Activated CD4-positive, alpha-beta memory T cell treated with anti-CD3 and anti-CD28 coated beads for 36 hours (primary cell): ENCODE data around the gene MFAP2. TPM values are rescaled to one million over a fixed set of nuclear protein-coding genes. Genes with fewer than 3 reads are reported as not detected.
"Not testable (repeated sequence)": the region's sequence is repeated elsewhere in the genome, so short reads cannot be mapped to it uniquely, and the experiment has no call there.

Source experiments
- CTCF ChIA-PET: fragments of 350-600 bp; sonication (Branson Sonifier 250); formaldehyde crosslinking; loops from one replicate; lab custom pipeline; 2021; ENCODE audit warnings: antibody characterized with exemption, inconsistent platforms; lab: Charles Lee
- POLR2A ChIA-PET: fragments of 350-600 bp; sonication (Branson Sonifier 250); formaldehyde crosslinking; loops from one replicate; lab custom pipeline; 2021; ENCODE audit warnings: antibody characterized with exemption; lab: Charles Lee
- DNase-seq: peaks from one replicate; pipeline ENCODE4 v3.0.0-alpha.2; 2020
- H3K27ac Mint-ChIP-seq: one replicate; pipeline ENCODE4 v1.8.0; 2021; ENCODE audit warnings: mixed read lengths
- H3K27me3 Mint-ChIP-seq: one replicate; pipeline ENCODE4 v1.8.0; 2021; ENCODE audit warnings: mixed read lengths
- H3K36me3 Mint-ChIP-seq: one replicate; pipeline ENCODE4 v1.8.0; 2021; ENCODE audit warnings: mixed read lengths
- H3K4me1 Mint-ChIP-seq: one replicate; pipeline ENCODE4 v1.8.0; 2021; ENCODE audit warnings: low read depth, mixed read lengths
- H3K4me3 Mint-ChIP-seq: one replicate; pipeline ENCODE4 v1.8.0; 2021; ENCODE audit warnings: mild to moderate bottlenecking, mixed read lengths
- H3K9me3 Mint-ChIP-seq: one replicate; pipeline ENCODE4 v1.8.0; 2021; ENCODE audit warnings: mixed read lengths
- intact Hi-C: fragments of 100-400 bp; cut with micrococcal nuclease; formaldehyde crosslinking; loops from one replicate; pipeline ENCODE4 v1.15.1; 2023
- total RNA-seq, 2 experiments: library from RNA; stranded (reverse); gene quantifications; one replicate each; pipeline ENCODE4 v1.2.3, GENCODE V29; 2021

Gene MFAP2
- total RNA-seq, 2 experiments from 2014 or later: not detected

GRCh38 chr1:16967095-16967575 lies 13.3 kb downstream of the MFAP2 start:
- Mint-ChIP-seq H3K9me3 (no peaks in the 10 kb centered on the region), H3K27ac (no peak overlapping the region), H3K4me1 (no peaks in the 10 kb centered on the region), H3K27me3 (no peaks in the 10 kb centered on the region), H3K4me3 (no peak overlapping the region), H3K36me3 (peaks cover 6% of the 10 kb centered on the region)
- CTCF ChIA-PET: no interaction called here
- intact Hi-C loops: no loop called here
- no peak for DNase-seq
- POLR2A ChIA-PET: no interaction called here

- no peak overlapping the region for H3K27ac Mint-ChIP-seq
- intact Hi-C loops: no loop called here
- H3K4me1 Mint-ChIP-seq: peaks cover 6% of the 10 kb centered on the region
- H3K27me3 Mint-ChIP-seq: no peaks in the 10 kb centered on the region
- no peak overlapping the region for H3K4me3 Mint-ChIP-seq
- H3K36me3 Mint-ChIP-seq: peaks cover 6% of the 10 kb centered on the region
- ChIA-PET CTCF (no interaction called here), POLR2A (no interaction called here)
- H3K9me3 Mint-ChIP-seq: no peaks in the 10 kb centered on the region
- DNase-seq: no peak
These were observed 14.1 kb downstream of the MFAP2 start for GRCh38 chr1:16966282-16966681.

GRCh38 chr1:16965486-16966067 lies 14.8 kb downstream of the MFAP2 start:
- ChIA-PET POLR2A (no interaction called here), CTCF (interaction anchor here (0.9 to 1.8 kb wide), 2 partner anchors 10 to 14 kb away, joined by 4 to 6 read pairs; no protein-coding TSS in a partner anchor)
- intact Hi-C loops: no loop called here
- H3K36me3 Mint-ChIP-seq: peaks cover 6% of the 10 kb centered on the region
- no peak overlapping the region for H3K27ac Mint-ChIP-seq
- H3K9me3 Mint-ChIP-seq: no peaks in the 10 kb centered on the region
- H3K4me1 Mint-ChIP-seq: peaks cover 8% of the 10 kb centered on the region
- no peaks in the 10 kb centered on the region for H3K27me3 Mint-ChIP-seq
- H3K4me3 Mint-ChIP-seq: no peak overlapping the region
- no peak for DNase-seq

- H3K36me3 Mint-ChIP-seq, H3K4me3 Mint-ChIP-seq, POLR2A ChIA-PET, DNase-seq, H3K9me3 Mint-ChIP-seq, H3K27ac Mint-ChIP-seq, H3K27me3 Mint-ChIP-seq: not testable (repeated sequence)
- CTCF ChIA-PET: interaction anchor here (1.8 kb wide), 1 partner anchor 8 kb away, joined by 6 read pairs; no protein-coding TSS in a partner anchor
- intact Hi-C loops: loop anchor here (5.0 kb wide), 1 partner anchor 88 kb away; the partner anchor contains the start of gene SDHB
- H3K4me1 Mint-ChIP-seq: peaks cover 13% of the 10 kb centered on the region
These were observed 16.3 kb downstream of the MFAP2 start for GRCh38 chr1:16964169-16964568.

- Mint-ChIP-seq H3K4me3 (peak overlapping the region; percentile 69), H3K27ac (no peak overlapping the region), H3K27me3 (no peaks in the 10 kb centered on the region), H3K36me3 (peaks cover 6% of the 10 kb centered on the region), H3K9me3 (no peaks in the 10 kb centered on the region), H3K4me1 (peaks cover 13% of the 10 kb centered on the region)
- no peak for DNase-seq
- intact Hi-C loops: loop anchor here (2.0 to 5.0 kb wide), 2 partner anchors 49 to 91 kb away; partner anchors contain the start of genes ATP13A2 and SDHB
- ChIA-PET POLR2A (no interaction called here), CTCF (interaction anchor here (0.9 to 3.5 kb wide), 21 partner anchors 9 to 475 kb away, joined by 3 to 38 read pairs (median 5); partner anchors contain the start of gene CROCC)
These were observed 18.9 kb downstream of the MFAP2 start for GRCh38 chr1:16961297-16962133.

GRCh38 chr1:16960560-16961296 lies 19.7 kb downstream of the MFAP2 start:
- POLR2A ChIA-PET: interaction anchor here (1.0 to 1.1 kb wide), 2 partner anchors 56 to 86 kb away, joined by 3 to 4 read pairs; no protein-coding TSS in a partner anchor
- Mint-ChIP-seq H3K9me3 (no peaks in the 10 kb centered on the region), H3K27me3 (no peaks in the 10 kb centered on the region), H3K4me1 (peaks cover 13% of the 10 kb centered on the region), H3K36me3 (peaks cover 5% of the 10 kb centered on the region), H3K4me3 (peak overlapping the region; percentile 79), H3K27ac (peak overlapping the region; percentile 42)
- peak; percentile 91 for DNase-seq
- intact Hi-C loops: loop anchor here (2.0 to 5.0 kb wide), 2 partner anchors 50 to 92 kb away; partner anchors contain the start of genes ATP13A2 and SDHB
- CTCF ChIA-PET: interaction anchor here (0.8 to 3.5 kb wide), 25 partner anchors 9 to 476 kb away, joined by 3 to 38 read pairs (median 4); partner anchors contain the start of gene CROCC

- Mint-ChIP-seq H3K4me3 (no peak overlapping the region), H3K36me3 (no peaks in the 10 kb centered on the region), H3K4me1 (peaks cover 13% of the 10 kb centered on the region), H3K27ac (no peak overlapping the region), H3K9me3 (no peaks in the 10 kb centered on the region), H3K27me3 (no peaks in the 10 kb centered on the region)
- POLR2A ChIA-PET: no interaction called here
- CTCF ChIA-PET: no interaction called here
- no peak for DNase-seq
- intact Hi-C loops: no loop called here
These were observed 21.9 kb downstream of the MFAP2 start for GRCh38 chr1:16958475-16958874.

- CTCF ChIA-PET: no interaction called here
- POLR2A ChIA-PET: no interaction called here
- H3K36me3 Mint-ChIP-seq: no peaks in the 10 kb centered on the region
- no peak overlapping the region for H3K4me3 Mint-ChIP-seq
- no peak for DNase-seq
- H3K27me3 Mint-ChIP-seq: no peaks in the 10 kb centered on the region
- intact Hi-C loops: no loop called here
- no peak overlapping the region for H3K27ac Mint-ChIP-seq
- no peaks in the 10 kb centered on the region for H3K9me3 Mint-ChIP-seq
- H3K4me1 Mint-ChIP-seq: peaks cover 13% of the 10 kb centered on the region
These were observed 22.7 kb downstream of the MFAP2 start for GRCh38 chr1:16957731-16958130.

- Mint-ChIP-seq H3K4me1 (peaks cover 13% of the 10 kb centered on the region), H3K4me3 (no peak overlapping the region), H3K36me3 (no peaks in the 10 kb centered on the region), H3K27me3 (no peaks in the 10 kb centered on the region), H3K27ac (no peak overlapping the region), H3K9me3 (no peaks in the 10 kb centered on the region)
- CTCF ChIA-PET: no interaction called here
- no peak for DNase-seq
- POLR2A ChIA-PET: no interaction called here
- intact Hi-C loops: no loop called here
These were observed 23.6 kb downstream of the MFAP2 start for GRCh38 chr1:16956775-16957174.

GRCh38 chr1:16955186-16955585 lies 25.2 kb downstream of the MFAP2 start:
- Mint-ChIP-seq H3K4me1 (peaks cover 1% of the 10 kb centered on the region), H3K36me3 (no peaks in the 10 kb centered on the region), H3K27ac (no peak overlapping the region), H3K9me3 (no peaks in the 10 kb centered on the region), H3K27me3 (no peaks in the 10 kb centered on the region), H3K4me3 (no peak overlapping the region)
- ChIA-PET POLR2A (no interaction called here), CTCF (interaction anchor here (1.1 to 1.3 kb wide), 3 partner anchors 10 to 334 kb away, joined by 4 to 6 read pairs (median 4); no protein-coding TSS in a partner anchor)
- intact Hi-C loops: no loop called here
- DNase-seq: no peak

GRCh38 chr1:16954579-16954978 lies 25.8 kb downstream of the MFAP2 start:
- ChIA-PET POLR2A (no interaction called here), CTCF (no interaction called here)
- Mint-ChIP-seq H3K36me3 (no peaks in the 10 kb centered on the region), H3K4me3 (no peak overlapping the region), H3K27me3 (no peaks in the 10 kb centered on the region), H3K9me3 (no peaks in the 10 kb centered on the region), H3K4me1 (no peaks in the 10 kb centered on the region), H3K27ac (no peak overlapping the region)
- DNase-seq: no peak
- intact Hi-C loops: no loop called here
